HCT116 (cell line): ENCODE results near the gene PPP6C. TPM values are rescaled to one million over a fixed set of nuclear protein-coding genes. Genes with fewer than 3 reads are reported as not detected.
"Not testable (repeated sequence)": the region's sequence is repeated elsewhere in the genome, so short reads cannot be mapped to it uniquely, and the experiment has no call there.

Source experiments
- ATAC-seq: fragments of 200-7000 bp; cut with Tn5 transposase; 2 replicates; pipeline ENCODE4 v1.9.1; 2020; ENCODE audit warnings: mild to moderate bottlenecking, moderate library complexity
- BruUV-seq: library from RNA; stranded (reverse); fragments of 400-500 nt; replicated peaks from 2 replicates; lab custom pipeline; 2021; lab: Mats Ljungman, UMichigan
- CTCF ChIA-PET: fragments of 300-600 bp; sonication (Branson Sonifier 250); formaldehyde crosslinking; loops from one replicate; lab custom pipeline; 2021; ENCODE audit warnings: antibody characterized with exemption; lab: Charles Lee
- POLR2A ChIA-PET: fragments of 300-600, 350-600 bp; sonication (Branson Sonifier 250); formaldehyde crosslinking; loops from one replicate; lab custom pipeline; 2021; ENCODE audit warnings: antibody characterized with exemption; lab: Charles Lee
- RAD21 ChIA-PET, 2 experiments: fragments of 300-600 bp; sonication (Branson Sonifier 250); formaldehyde crosslinking; loops; one replicate each; lab custom pipeline; 2023; ENCODE audit warnings: low total read pairs in 2 of 2; ENCODE audit not compliant: uncharacterized antibody in 2 of 2, unreplicated experiment in 2 of 2, low non-redundant PET in 1 of 2; lab: Charles Lee
- DNase-seq: peaks from one replicate; pipeline ENCODE4 v3.0.0-alpha.2; 2010; ENCODE audit warnings: low read depth, low spot score
- H2AFZ ChIP-seq: fragments of 200-600 bp; shearing (Covaris generic), sonication (generic); 2 replicates; pipeline ENCODE4 v1.6.1; 2017; ENCODE audit warnings: low read depth, mixed run types, mixed read lengths, antibody characterized with exemption, low read length; ENCODE audit not compliant: poor library complexity, severe bottlenecking
- H3K27ac ChIP-seq: 2 replicates; pipeline ENCODE4 v1.5.1; 2012; ENCODE audit warnings: low read depth, low read length
- H3K27me3 ChIP-seq: fragments of 200-600 bp; sonication (generic); 2 replicates; pipeline ENCODE4 v1.6.1; 2016; ENCODE audit warnings: mixed run types, low read length, mixed read lengths; ENCODE audit not compliant: insufficient read depth
- H3K36me3 ChIP-seq, 2 experiments: fragments of 200-500 bp in 1 of 2; fragments of 200-600 bp in 1 of 2; sonication (Bioruptor generic) in 1 of 2; sonication (generic) in 1 of 2; 2 replicates each; pipeline versions ENCODE4 v1.5.1 to v1.6.1; 2014 to 2016; ENCODE audit warnings: low read length in 2 of 2, inconsistent platforms in 1 of 2, mixed read lengths in 1 of 2, mixed run types in 1 of 2; ENCODE audit not compliant: insufficient read depth in 2 of 2, control insufficient read depth in 1 of 2
- H3K4me1 ChIP-seq, 2 experiments: fragments of 200-600 bp in 1 of 2; sonication (generic) in 1 of 2; 2 replicates each; pipeline versions ENCODE4 v1.5.1 to v1.6.1; 2012 to 2017; ENCODE audit warnings: low read length in 2 of 2, inconsistent platforms in 1 of 2, mild to moderate bottlenecking in 1 of 2, mixed read lengths in 1 of 2, mixed run types in 1 of 2, moderate library complexity in 1 of 2; ENCODE audit not compliant: insufficient read depth in 2 of 2, control insufficient read depth in 1 of 2
- H3K4me2 ChIP-seq: fragments of 200-600 bp; sonication (generic); 2 replicates; pipeline ENCODE4 v1.6.1; 2017; ENCODE audit warnings: mixed run types, low read length, mixed read lengths
- H3K4me3 ChIP-seq, 2 experiments: fragments of 200-600 bp in 1 of 2; sonication (generic) in 1 of 2; replicated peaks in 1 of 2; 2 replicates each; pipeline ENCODE4 v1.5.1; 2011 to 2016; ENCODE audit warnings: low read length in 2 of 2, control low read depth in 1 of 2, low read depth in 1 of 2, mild to moderate bottlenecking in 1 of 2, mixed read lengths in 1 of 2, mixed run types in 1 of 2
- H3K79me2 ChIP-seq: fragments of 200-600 bp; sonication (generic); 2 replicates; pipeline ENCODE4 v1.6.1; 2017; ENCODE audit warnings: mild to moderate bottlenecking, mixed run types, low read length, moderate library complexity, mixed read lengths; ENCODE audit not compliant: insufficient read depth
- H3K9ac ChIP-seq: fragments of 200-600 bp; sonication (generic); 2 replicates; pipeline ENCODE4 v1.6.1; 2016; ENCODE audit warnings: low read length, mixed read lengths
- H3K9me2 ChIP-seq: fragments of 200-600 bp; sonication (generic), shearing (Covaris generic); 2 replicates; pipeline ENCODE4 v1.6.1; 2017; ENCODE audit warnings: mixed run types, mild to moderate bottlenecking, moderate library complexity; ENCODE audit not compliant: insufficient read depth
- H3K9me3 ChIP-seq, 2 experiments: fragments of 200-500 bp in 1 of 2; fragments of 200-600 bp in 1 of 2; sonication (Bioruptor generic) in 1 of 2; sonication (generic) in 1 of 2; 2 replicates each; pipeline ENCODE4 v1.6.1; 2014 to 2017; ENCODE audit warnings: low read length in 2 of 2, mixed read lengths in 2 of 2, inconsistent platforms in 1 of 2, low read depth in 1 of 2, mild to moderate bottlenecking in 1 of 2, mixed run types in 1 of 2, moderate library complexity in 1 of 2; ENCODE audit not compliant: control insufficient read depth in 1 of 2, insufficient read depth in 1 of 2
- H4K20me1 ChIP-seq: fragments of 200-600 bp; sonication (generic), shearing (Covaris generic); 2 replicates; pipeline ENCODE4 v1.6.1; 2017; ENCODE audit warnings: mixed run types, mild to moderate bottlenecking, moderate library complexity; ENCODE audit not compliant: insufficient read depth
- CBX3 ChIP-seq: IDR thresholded peaks from 2 replicates; pipeline ENCODE4 v1.6.1; 2012; ENCODE audit warnings: low read depth
- CEBPB ChIP-seq: IDR thresholded peaks from 2 replicates; pipeline ENCODE4 v1.6.1; 2012; ENCODE audit warnings: low read depth
- EZH2phosphoT487 ChIP-seq: fragments of 200-600 bp; IDR thresholded peaks from 2 replicates; pipeline ENCODE4 v1.6.1; 2018; ENCODE audit warnings: antibody characterized with exemption, borderline replicate concordance
- FOSL1 ChIP-seq: IDR thresholded peaks from 2 replicates; pipeline ENCODE4 v1.6.1; 2012; ENCODE audit warnings: low read depth
- SIN3A ChIP-seq: IDR thresholded peaks from 2 replicates; pipeline ENCODE4 v1.6.1; 2012; ENCODE audit warnings: low read depth
- SRF ChIP-seq: IDR thresholded peaks from 2 replicates; pipeline ENCODE4 v1.6.1; 2012; ENCODE audit warnings: low read depth
- ZNF274 ChIP-seq: fragments of 200-500 bp; sonication (Bioruptor generic); IDR thresholded peaks from 2 replicates; pipeline ENCODE4 v1.6.1; 2014; ENCODE audit warnings: mild to moderate bottlenecking, low read depth, low read length, inconsistent platforms
- intact Hi-C: fragments of 100-400 bp; cut with micrococcal nuclease; formaldehyde crosslinking; loops from 2 replicates; pipeline ENCODE4 v1.10.0; 2022
- total RNA-seq: library from RNA; stranded (reverse); gene quantifications from one replicate; pipeline ENCODE4 v1.2.1, GENCODE V29; 2021; ENCODE audit not compliant: unreplicated experiment
- TF ChIP-seq, protein P1 (sequence below): IDR thresholded peaks from 2 replicates; pipeline ENCODE4 v1.6.1; 2011; ENCODE audit warnings: mild to moderate bottlenecking, low read length, moderate library complexity; ENCODE audit not compliant: insufficient replicate concordance; ENCODE audit errors: extremely low read depth

Gene PPP6C
- total RNA-seq, 1 experiment from 2014 or later = 35.4 TPM

DNA sequence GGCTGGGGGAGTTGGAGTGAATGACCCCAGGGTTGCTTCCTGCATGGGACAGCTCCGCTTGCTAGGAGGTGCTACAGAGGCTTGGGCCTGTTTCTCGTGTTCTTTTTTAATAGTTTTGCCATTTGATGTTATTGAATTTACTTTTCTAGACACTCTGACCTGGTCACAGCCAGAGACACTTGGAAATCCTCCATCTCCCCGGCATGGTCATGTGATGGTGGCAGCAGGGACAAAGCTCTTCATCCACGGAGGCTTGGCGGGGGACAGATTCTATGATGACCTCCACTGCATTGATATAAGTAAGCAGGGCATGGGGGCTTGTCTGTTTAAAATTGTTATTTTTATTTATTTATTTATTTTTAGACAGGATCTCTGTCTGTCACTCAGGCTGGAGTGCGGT lies 38.2 kb upstream of the PPP6C start:
- intact Hi-C loops = no loop called here
- Histone ChIP-seq H2AFZ (no peak overlapping the region), H3K9me2 (no peaks in the 10 kb centered on the region), H3K36me3 (peaks cover 4 to 6% of the 10 kb centered on the region in 2 experiments; a peak in 2 of 4 replicates), H3K27me3 (no peaks in the 10 kb centered on the region), H3K4me3 (no peak overlapping the region), H3K27ac (no peak overlapping the region), H3K9ac (no peak overlapping the region), H3K79me2 (no peaks in the 10 kb centered on the region), H3K4me2 (no peak overlapping the region), H4K20me1 (no peaks in the 10 kb centered on the region), H3K4me1 (no peaks in the 10 kb centered on the region), H3K9me3 (no peaks in the 10 kb centered on the region)
- RAD21 ChIA-PET = no interaction called here
- CTCF ChIA-PET = no interaction called here
- ATAC-seq = no peak
- BruUV-seq = no TSS peak
- POLR2A ChIA-PET = interaction anchor here (2.0 to 2.2 kb wide), 2 partner anchors 14 kb away, joined by 8 to 10 read pairs; partner anchors contain the start of gene HSPA5
- TF ChIP-seq CBX3 (no peak), SRF (no peak), SIN3A (no peak), CEBPB (no peak), EZH2phosphoT487 (no peak), FOSL1 (no peak), ZNF274 (no peak)
- TF ChIP-seq, protein P1, sequence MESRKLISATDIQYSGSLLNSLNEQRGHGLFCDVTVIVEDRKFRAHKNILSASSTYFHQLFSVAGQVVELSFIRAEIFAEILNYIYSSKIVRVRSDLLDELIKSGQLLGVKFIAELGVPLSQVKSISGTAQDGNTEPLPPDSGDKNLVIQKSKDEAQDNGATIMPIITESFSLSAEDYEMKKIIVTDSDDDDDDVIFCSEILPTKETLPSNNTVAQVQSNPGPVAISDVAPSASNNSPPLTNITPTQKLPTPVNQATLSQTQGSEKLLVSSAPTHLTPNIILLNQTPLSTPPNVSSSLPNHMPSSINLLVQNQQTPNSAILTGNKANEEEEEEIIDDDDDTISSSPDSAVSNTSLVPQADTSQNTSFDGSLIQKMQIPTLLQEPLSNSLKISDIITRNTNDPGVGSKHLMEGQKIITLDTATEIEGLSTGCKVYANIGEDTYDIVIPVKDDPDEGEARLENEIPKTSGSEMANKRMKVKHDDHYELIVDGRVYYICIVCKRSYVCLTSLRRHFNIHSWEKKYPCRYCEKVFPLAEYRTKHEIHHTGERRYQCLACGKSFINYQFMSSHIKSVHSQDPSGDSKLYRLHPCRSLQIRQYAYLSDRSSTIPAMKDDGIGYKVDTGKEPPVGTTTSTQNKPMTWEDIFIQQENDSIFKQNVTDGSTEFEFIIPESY = no peak
- no peak for DNase-seq

DNA sequence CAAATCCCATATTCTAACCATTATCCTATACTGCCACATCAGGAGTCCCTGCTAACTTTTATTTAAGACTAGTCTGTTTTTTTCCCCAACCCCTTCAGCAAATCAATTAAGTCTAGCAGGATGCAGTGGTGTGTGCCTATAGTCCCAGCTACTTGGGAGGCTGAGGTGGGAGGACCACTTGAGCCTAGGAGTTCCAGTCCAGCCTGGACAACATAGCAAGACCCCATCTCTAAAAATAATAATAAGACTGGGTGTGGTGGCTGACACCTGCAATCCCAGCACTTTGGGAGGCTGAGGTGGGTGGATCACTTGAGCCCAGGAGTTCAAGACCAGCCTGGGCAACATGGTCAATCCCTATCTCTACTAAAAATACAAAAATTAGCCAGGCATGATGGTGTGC lies 35.3 kb upstream of the PPP6C start:
- H3K79me2 ChIP-seq, CTCF ChIA-PET: not testable (repeated sequence)
- POLR2A ChIA-PET = interaction anchor here (1.4 kb wide), 1 partner anchor 17 kb away, joined by 4 read pairs; the partner anchor contains the start of gene HSPA5

More for the DNA sequence above, 35.3 kb upstream of the PPP6C start:
- H3K27me3 ChIP-seq, intact Hi-C loops, DNase-seq, H3K9me2 ChIP-seq, RAD21 ChIA-PET, ATAC-seq, H3K27ac ChIP-seq, H3K4me1 ChIP-seq, H2AFZ ChIP-seq, H3K4me2 ChIP-seq, H3K4me3 ChIP-seq, H3K9me3 ChIP-seq, H3K9ac ChIP-seq, BruUV-seq, H4K20me1 ChIP-seq: not testable (repeated sequence)
- peaks cover 6 to 11% of the 10 kb centered on the region in 2 experiments; a peak in 2 of 4 replicates for H3K36me3 ChIP-seq
